ENCODE data around the gene USF1. TPM values are rescaled to one million over a fixed set of nuclear protein-coding genes. Genes with fewer than 3 reads are reported as not detected.

USF1 gene
- total and polyA plus RNA-seq, 4 donors = 19.2 to 43.5 (median 27.2) TPM

DNA sequence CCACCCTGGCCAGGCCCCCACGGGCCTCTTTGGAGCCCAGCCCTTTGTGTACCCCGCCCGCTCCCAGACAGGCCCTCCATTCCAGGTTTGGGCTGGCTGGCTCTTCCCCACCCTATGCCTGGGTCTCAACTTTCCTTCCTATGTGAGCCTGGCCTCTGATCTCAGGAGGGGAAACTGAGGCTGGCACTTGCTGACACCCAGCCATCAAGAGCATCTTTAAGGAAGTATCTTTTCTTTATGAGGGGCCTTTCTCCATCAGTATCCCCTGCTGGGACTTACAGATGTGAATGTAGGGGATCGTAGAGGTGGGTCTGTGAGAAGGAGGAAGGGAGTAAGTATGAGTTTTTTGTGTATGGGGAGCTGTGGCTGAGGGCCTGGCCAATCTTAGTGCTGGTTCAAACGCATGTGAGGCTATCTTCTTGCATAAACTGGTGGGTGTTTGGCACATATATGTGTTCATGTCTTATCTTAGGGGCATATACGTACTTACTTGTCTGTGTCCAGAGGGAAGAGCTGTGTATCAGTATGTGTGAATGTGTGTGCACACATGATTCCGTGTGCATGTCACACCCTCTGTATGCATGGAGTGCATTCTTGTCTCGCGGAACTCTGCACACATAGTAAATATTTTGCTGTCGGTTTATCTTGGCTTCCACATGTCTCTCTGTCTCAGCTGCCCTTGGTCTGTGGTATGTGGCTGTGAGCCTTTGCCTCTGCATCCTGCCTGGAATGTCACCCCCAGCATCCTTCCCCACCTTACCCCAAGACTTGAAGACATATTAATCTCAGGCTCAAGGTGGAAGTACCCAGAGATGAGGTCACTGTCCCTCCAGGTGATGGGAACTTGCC lies 38.2 kb upstream of the USF1 start (continued):
- TF ChIP-seq, protein P1, sequence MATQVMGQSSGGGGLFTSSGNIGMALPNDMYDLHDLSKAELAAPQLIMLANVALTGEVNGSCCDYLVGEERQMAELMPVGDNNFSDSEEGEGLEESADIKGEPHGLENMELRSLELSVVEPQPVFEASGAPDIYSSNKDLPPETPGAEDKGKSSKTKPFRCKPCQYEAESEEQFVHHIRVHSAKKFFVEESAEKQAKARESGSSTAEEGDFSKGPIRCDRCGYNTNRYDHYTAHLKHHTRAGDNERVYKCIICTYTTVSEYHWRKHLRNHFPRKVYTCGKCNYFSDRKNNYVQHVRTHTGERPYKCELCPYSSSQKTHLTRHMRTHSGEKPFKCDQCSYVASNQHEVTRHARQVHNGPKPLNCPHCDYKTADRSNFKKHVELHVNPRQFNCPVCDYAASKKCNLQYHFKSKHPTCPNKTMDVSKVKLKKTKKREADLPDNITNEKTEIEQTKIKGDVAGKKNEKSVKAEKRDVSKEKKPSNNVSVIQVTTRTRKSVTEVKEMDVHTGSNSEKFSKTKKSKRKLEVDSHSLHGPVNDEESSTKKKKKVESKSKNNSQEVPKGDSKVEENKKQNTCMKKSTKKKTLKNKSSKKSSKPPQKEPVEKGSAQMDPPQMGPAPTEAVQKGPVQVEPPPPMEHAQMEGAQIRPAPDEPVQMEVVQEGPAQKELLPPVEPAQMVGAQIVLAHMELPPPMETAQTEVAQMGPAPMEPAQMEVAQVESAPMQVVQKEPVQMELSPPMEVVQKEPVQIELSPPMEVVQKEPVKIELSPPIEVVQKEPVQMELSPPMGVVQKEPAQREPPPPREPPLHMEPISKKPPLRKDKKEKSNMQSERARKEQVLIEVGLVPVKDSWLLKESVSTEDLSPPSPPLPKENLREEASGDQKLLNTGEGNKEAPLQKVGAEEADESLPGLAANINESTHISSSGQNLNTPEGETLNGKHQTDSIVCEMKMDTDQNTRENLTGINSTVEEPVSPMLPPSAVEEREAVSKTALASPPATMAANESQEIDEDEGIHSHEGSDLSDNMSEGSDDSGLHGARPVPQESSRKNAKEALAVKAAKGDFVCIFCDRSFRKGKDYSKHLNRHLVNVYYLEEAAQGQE (IDR thresholded peaks at IDR 0.05) = no peak
- no peak for TF ChIP-seq FOXA1 (IDR thresholded peaks at IDR 0.05)

- Histone ChIP-seq H3K4me3 (ENCODE audit: low read depth in 1 of 3, low read length in 3 of 3) (no peak overlapping the region), H3K4me1 (ENCODE audit: control insufficient read depth in 4 of 4, insufficient read depth in 4 of 4, low read length in 3 of 4) (no peaks in the 10 kb centered on the region)
- WGBS = 61% methylated on average over 8 of the region's 8 CpGs
These were observed 37.4 kb upstream of the USF1 start for GRCh38 chr1:161082996-161083747.

GRCh38 chr1:161082483-161082882 lies 36.7 kb upstream of the USF1 start:
- no peak for DNase-seq (ENCODE audit: low spot score)
- no peak for TF ChIP-seq NR2F2 (IDR thresholded peaks at IDR 0.05)
- no peak for TF ChIP-seq MAX (IDR thresholded peaks at IDR 0.05)
- TF ChIP-seq ATF3 (IDR thresholded peaks at IDR 0.05) = no peak
- no peak for TF ChIP-seq TAF1 (conservative IDR thresholded peaks at IDR 0.05)
- TF ChIP-seq YY1 (IDR thresholded peaks at IDR 0.05) = no peak
- TF ChIP-seq FOXA1 (IDR thresholded peaks at IDR 0.05) = no peak
- TF ChIP-seq, protein P1 (IDR thresholded peaks at IDR 0.05) = no peak
- no peak for TF ChIP-seq RXRA (IDR thresholded peaks at IDR 0.05)
- TF ChIP-seq FOXA2 (IDR thresholded peaks at IDR 0.05) = no peak
- H3K27ac ChIP-seq (ENCODE audit: low read depth in 1 of 2, low read length in 2 of 2) = no peak overlapping the region
- 88% methylated on average over 2 of the region's 2 CpGs for WGBS
- H3K9me3 ChIP-seq (ENCODE audit: control insufficient read depth in 4 of 4, low read length in 3 of 4) = no peaks in the 10 kb centered on the region
- no peak overlapping the region for H3K9ac ChIP-seq (ENCODE audit: low read depth in 1 of 2, low read length in 2 of 2)
- no peaks in the 10 kb centered on the region for H3K4me1 ChIP-seq (ENCODE audit: control insufficient read depth in 4 of 4, insufficient read depth in 4 of 4, low read length in 3 of 4)
- H3K4me3 ChIP-seq (ENCODE audit: low read depth in 1 of 3, low read length in 3 of 3) = no peak overlapping the region
- H3K27me3 ChIP-seq (ENCODE audit: control insufficient read depth in 4 of 4, insufficient read depth in 4 of 4, low read length in 3 of 4) = no peaks in the 10 kb centered on the region
- H3K36me3 ChIP-seq (ENCODE audit: control insufficient read depth in 4 of 4, insufficient read depth in 3 of 4, low read depth in 1 of 4, low read length in 3 of 4) = no peaks in the 10 kb centered on the region

More at GRCh38 chr1:161082996-161083747, 37.4 kb upstream of the USF1 start:
- Histone ChIP-seq H3K27me3 (ENCODE audit: control insufficient read depth in 4 of 4, insufficient read depth in 4 of 4, low read length in 3 of 4) (no peaks in the 10 kb centered on the region), H3K9me3 (ENCODE audit: control insufficient read depth in 4 of 4, low read length in 3 of 4) (no peaks in the 10 kb centered on the region), H3K9ac (ENCODE audit: low read depth in 1 of 2, low read length in 2 of 2) (no peak overlapping the region), H3K36me3 (ENCODE audit: control insufficient read depth in 4 of 4, insufficient read depth in 3 of 4, low read depth in 1 of 4, low read length in 3 of 4) (no peaks in the 10 kb centered on the region), H3K27ac (ENCODE audit: low read depth in 1 of 2, low read length in 2 of 2) (no peak overlapping the region)
- TF ChIP-seq RAD21 (IDR thresholded peaks at IDR 0.05) (no peak), SP1 (IDR thresholded peaks at IDR 0.05) (no peak)
- TF ChIP-seq, protein P2, sequence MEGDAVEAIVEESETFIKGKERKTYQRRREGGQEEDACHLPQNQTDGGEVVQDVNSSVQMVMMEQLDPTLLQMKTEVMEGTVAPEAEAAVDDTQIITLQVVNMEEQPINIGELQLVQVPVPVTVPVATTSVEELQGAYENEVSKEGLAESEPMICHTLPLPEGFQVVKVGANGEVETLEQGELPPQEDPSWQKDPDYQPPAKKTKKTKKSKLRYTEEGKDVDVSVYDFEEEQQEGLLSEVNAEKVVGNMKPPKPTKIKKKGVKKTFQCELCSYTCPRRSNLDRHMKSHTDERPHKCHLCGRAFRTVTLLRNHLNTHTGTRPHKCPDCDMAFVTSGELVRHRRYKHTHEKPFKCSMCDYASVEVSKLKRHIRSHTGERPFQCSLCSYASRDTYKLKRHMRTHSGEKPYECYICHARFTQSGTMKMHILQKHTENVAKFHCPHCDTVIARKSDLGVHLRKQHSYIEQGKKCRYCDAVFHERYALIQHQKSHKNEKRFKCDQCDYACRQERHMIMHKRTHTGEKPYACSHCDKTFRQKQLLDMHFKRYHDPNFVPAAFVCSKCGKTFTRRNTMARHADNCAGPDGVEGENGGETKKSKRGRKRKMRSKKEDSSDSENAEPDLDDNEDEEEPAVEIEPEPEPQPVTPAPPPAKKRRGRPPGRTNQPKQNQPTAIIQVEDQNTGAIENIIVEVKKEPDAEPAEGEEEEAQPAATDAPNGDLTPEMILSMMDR (IDR thresholded peaks at IDR 0.05; ENCODE audit: low read depth, low read length, missing input control) = no peak
- TF ChIP-seq, protein P3, sequence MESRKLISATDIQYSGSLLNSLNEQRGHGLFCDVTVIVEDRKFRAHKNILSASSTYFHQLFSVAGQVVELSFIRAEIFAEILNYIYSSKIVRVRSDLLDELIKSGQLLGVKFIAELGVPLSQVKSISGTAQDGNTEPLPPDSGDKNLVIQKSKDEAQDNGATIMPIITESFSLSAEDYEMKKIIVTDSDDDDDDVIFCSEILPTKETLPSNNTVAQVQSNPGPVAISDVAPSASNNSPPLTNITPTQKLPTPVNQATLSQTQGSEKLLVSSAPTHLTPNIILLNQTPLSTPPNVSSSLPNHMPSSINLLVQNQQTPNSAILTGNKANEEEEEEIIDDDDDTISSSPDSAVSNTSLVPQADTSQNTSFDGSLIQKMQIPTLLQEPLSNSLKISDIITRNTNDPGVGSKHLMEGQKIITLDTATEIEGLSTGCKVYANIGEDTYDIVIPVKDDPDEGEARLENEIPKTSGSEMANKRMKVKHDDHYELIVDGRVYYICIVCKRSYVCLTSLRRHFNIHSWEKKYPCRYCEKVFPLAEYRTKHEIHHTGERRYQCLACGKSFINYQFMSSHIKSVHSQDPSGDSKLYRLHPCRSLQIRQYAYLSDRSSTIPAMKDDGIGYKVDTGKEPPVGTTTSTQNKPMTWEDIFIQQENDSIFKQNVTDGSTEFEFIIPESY (IDR thresholded peaks at IDR 0.05) = no peak
- no peak for DNase-seq (ENCODE audit: low spot score)

All from liver (tissue), 9 donors.